GM18502 (cell line): ENCODE measurements around the gene FOXA2.

Experiments
- ATAC-seq: cut with Tn5 transposase; IDR thresholded peaks from one replicate; pipeline ENCODE4 v1.9.1; 2021; ENCODE audit warnings: mild to moderate bottlenecking; ENCODE audit not compliant: unreplicated experiment, poor library complexity

The FOXA2 gene

GRCh38 chr20:22584922-22585785 lies 782 bp upstream of the FOXA2 start:
- no peak for ATAC-seq

- no peak for ATAC-seq
Measured at GRCh38 chr20:22583773-22584521, 425 bp downstream of the FOXA2 start.

- ATAC-seq, result no peak
Measured at GRCh38 chr20:22582964-22583772, 1.2 kb downstream of the FOXA2 start.

- ATAC-seq, result no peak
Measured at GRCh38 chr20:22582386-22582963, 1.9 kb downstream of the FOXA2 start.

- no peak for ATAC-seq
Measured at GRCh38 chr20:22581437-22582385, 2.7 kb downstream of the FOXA2 start.

GRCh38 chr20:22579711-22580697 lies 4.4 kb downstream of the FOXA2 start:
- ATAC-seq, result no peak

- ATAC-seq, result no peak
Measured at GRCh38 chr20:22579119-22579427, 5.3 kb downstream of the FOXA2 start.

- no peak for ATAC-seq
Measured at GRCh38 chr20:22578221-22579118, 5.9 kb downstream of the FOXA2 start.

- ATAC-seq, result no peak
Measured at GRCh38 chr20:22577515-22578220, 6.7 kb downstream of the FOXA2 start.

GRCh38 chr20:22576733-22577514 lies 7.4 kb downstream of the FOXA2 start:
- ATAC-seq, result no peak

- ATAC-seq, result no peak
Measured at GRCh38 chr20:22576273-22576672, 8.1 kb downstream of the FOXA2 start.

GRCh38 chr20:22575737-22576136 lies 8.6 kb downstream of the FOXA2 start:
- no peak for ATAC-seq

- peak; percentile 61 for ATAC-seq
Measured at GRCh38 chr20:22575087-22575721, 9.2 kb downstream of the FOXA2 start.

- ATAC-seq, result no peak
Measured at GRCh38 chr20:22574545-22575086, 9.8 kb downstream of the FOXA2 start.

GRCh38 chr20:22572491-22572890 lies 11.9 kb downstream of the FOXA2 start:
- ATAC-seq, result no peak
